IPS DF 4.7 (cell line): ENCODE results near the gene HBP1.
A peak's percentile ranks its signal among the peaks of the same experiment; 100 is the strongest.
"Not testable (repeated sequence)": the region's sequence is repeated elsewhere in the genome, so short reads cannot be mapped to it uniquely, and the experiment has no call there.

Experiments used
- DNase-seq: peaks from one replicate; pipeline ENCODE4 v3.0.0-alpha.2; 2013; ENCODE audit warnings: low spot score; ENCODE audit errors: extremely low read depth

Gene HBP1

DNA sequence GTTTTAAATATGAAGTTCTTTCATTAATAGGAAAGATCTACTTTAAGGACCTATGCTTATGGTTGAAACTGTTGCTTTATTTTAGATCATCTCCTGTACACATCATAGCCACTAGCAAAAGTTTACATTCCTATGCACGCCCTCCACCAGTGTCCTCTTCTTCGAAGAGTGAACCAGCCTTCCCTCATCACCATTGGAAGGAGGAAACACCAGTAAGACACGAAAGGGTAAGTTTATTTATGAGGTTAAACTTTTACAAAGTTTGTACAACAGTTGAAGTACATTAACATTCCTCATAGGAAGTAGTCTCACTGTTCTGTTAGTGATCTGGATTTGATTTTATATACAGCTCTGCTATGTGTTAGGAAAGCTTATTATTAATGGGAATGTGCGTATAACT, 16.9 kb downstream of the HBP1 start:
- no peak for DNase-seq

GRCh38 chr7:107186240-107186639, 17.4 kb downstream of the HBP1 start:
- no peak for DNase-seq

DNA sequence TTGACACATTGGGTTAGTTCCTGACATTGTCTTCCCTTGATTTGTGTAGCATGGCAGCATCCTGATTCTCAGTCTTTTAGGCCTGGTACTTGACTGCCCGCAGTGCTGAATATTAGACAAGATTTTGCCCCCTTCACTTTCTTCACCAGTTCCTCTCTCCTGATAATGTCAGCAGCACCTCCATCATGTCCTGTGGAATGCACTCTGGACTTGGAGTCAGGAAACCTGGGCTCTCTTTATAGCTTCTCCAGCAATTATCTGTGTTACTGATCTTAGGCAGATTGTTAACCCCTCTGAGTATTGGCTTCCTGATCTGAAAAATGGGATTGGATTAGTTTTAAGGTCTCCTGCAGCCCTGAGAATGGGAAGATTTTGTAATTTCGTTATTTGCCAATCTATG, 19.0 kb downstream of the HBP1 start:
- no peak for DNase-seq

- DNase-seq, result no peak
Measured at GRCh38 chr7:107190090-107190489, 21.3 kb downstream of the HBP1 start.

GRCh38 chr7:107194052-107194451, 25.2 kb downstream of the HBP1 start:
- DNase-seq, result no peak

DNA sequence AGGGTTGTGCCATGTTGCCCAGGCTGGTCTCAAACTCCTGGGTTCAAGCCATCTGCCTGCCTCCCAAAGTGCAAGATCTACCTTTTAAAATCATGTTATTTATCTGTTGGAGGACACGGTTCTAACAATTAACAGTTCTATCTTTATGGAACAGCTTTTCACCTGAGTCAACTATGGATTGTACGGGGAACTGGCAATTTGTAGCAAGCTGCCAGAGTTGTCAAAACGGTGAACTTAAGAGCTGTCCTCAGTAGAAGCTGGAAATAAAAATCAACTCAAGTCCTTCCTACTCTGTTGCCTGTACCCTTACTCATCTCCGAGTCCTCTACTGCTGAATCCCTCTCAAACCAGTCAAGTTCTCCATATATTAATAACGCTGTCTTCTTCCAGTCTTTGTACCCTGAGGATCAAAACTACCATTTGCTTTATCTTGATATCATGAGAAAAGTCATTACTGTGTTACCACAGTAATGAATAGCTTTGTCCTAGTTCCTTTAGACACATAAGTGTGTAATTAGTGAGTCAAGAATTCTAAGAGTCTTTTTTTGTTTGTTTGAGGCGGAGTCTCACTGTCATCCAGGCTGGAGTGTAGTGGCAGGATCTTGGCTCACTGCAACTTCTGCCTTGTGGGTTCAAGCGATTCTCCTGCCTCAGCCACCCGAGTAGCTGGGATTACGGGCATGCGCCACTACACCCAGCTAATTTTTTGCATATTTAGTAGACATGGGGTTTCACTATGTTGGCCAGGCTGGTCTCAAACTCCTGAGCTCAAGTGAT, 28.2 kb downstream of the HBP1 start:
- no peak for DNase-seq

DNA sequence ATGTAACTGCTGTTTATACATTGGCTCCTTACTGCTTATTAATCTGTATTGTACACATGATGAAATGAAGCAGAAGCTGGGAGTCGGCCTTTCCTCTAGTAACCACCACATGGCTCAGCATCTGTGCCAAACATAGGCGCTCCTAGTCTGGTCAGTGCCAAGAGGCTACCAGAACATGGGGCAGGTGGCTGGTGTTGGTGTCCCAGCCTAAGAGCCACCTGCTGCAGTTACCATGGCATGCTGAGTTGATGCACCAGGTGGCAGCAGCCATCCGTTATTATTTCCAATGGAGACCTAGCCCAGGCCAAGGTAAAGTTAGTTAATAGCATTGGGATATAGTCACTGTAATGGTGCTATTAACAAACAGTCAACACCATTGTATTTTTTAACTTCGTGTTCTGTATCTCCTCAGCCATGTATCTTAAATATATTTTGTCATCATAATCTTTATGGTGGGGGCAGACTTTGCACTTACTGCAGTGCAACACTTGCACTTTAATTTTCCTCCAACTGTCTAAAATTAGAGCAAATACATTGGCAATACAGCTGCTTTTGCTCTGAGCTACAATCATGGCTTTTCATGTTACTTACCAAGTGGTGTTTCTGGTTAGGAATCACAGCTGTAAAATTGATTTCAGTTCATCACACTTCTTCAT, 33.1 kb downstream of the HBP1 start:
- DNase-seq, result peak; percentile 14

DNA sequence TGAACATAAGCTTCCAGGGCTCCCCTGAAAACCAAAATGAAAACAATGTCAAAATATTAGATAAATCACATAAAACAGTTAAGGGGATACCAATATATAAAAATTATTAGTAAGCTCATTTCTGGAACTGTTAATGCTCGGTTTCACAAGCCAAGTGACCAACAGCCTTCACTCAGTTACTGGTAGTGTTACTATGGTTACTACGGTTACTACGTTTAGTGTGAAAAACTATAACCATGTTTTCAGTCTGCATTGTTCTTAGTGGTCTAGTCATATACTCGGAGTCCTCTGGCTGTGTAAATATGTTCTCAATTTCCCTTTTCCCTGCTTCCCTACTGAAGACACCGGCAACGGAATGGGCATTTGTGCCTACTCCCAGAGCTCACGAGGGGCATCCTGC, 34.8 kb downstream of the HBP1 start:
- no peak for DNase-seq

- no peak for DNase-seq
Measured at GRCh38 chr7:107206136-107206535, 37.3 kb downstream of the HBP1 start.

- DNase-seq, result no peak
Measured at GRCh38 chr7:107206706-107207105, 37.9 kb downstream of the HBP1 start.

DNA sequence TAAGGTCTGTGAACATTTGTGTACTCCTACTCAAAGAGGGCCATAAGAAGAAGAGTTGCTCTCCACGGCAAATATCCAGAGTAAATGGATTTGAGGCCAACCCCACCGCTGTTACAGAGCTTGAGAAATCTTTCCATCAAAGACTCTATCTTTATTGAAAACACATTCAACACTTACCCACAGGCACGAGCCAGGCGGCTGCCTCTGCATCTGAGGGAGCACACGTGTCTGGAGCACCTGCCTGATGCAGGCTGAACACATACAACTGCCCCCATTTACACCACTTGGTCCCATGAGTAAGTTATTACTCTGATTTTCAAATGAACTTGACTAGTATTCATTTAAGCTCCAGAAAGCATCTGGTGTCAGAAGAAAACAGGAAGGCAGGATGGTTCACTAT, 38.7 kb downstream of the HBP1 start:
- DNase-seq, result no peak

- DNase-seq, result no peak
Measured at GRCh38 chr7:107208024-107208521, 39.3 kb downstream of the HBP1 start.

- DNase-seq, result no peak
Measured at GRCh38 chr7:107208563-107208962, 39.8 kb downstream of the HBP1 start.

DNA sequence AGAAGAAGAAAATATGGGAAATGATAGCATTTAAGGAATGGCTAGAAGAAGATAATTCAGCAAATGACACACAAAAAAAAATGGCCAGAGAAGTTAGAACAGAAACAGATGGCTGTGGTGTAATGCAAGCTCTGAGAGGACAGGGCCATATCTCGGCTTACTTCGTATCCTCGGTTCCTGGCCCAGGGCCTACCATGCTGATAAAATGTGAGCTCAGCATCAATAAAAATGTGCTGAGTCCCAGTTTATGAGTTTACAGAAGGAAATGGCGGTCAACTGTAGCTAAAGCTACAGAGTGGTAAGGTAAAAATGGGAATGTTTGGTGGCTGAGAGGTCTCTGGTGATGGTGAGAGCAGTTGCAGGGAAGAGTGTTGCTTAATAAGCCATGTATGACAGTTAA, 40.8 kb downstream of the HBP1 start:
- no peak for DNase-seq

DNA sequence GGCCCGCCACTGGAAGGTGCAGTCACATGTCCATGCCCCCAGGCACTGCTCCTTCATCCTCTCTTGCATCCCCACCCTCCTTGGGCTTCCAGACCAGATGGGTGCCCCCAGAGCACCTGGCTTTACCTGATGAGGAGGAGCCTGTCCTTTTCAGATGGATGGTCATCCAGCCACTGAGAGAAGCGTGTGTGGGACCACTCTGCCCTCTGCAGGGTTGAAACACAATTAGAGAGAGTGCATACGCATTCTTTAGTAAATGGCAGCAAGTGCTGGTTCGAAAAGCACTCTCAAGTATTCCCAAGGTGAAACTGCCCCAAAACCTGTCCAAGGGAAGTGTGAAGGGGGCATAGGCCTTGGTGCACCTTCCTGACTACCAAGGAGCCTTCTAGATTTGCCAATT, 41.6 kb downstream of the HBP1 start:
- no peak for DNase-seq

DNA sequence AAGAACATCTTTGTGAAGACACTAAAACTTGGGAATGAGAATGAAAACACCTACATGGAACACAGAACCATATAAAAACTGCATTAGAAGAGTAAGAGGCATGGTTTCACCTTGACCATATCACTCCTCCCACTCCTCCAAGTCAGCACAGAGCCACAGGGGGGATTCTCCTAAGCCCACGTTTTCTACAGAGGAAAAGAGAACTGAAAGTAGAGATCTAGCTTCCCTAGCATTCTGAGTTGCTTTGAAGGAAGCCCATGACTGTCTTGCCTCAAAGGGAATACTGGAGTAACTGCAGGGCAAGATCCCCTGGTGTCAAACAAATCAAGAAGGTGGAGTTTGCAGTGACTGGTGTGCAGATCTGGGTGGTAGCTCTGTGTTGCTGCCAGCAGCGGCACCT, 43.9 kb downstream of the HBP1 start:
- no peak for DNase-seq

DNA sequence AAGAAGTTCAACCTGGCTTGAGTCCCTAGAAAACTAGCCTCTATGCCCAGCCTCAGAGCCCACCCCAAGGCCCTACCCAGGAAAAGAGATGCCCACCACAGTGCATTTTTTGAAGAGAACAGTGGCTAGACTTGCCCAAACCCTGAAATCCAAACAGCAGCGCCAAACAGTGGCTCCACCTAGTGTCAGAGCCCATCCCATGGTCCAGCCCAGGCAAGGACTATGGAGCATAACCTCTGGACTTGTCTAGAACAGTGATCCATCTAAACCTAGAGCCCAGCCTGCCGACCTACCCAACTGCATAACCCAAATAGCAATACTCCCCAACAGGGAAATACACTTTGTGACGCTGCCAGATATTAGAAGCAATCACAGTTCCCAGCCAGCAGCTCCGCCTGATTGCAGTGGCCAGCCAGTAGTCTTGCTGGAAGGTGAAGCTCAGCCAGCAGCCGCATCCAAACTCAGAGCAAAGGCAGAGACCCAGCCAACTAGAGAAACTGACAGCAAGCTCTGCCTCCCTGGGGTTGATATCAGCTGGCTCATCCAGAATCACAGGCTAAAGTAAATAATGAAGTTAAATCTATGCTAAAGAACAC, 44.5 kb downstream of the HBP1 start:
- no peak for DNase-seq

DNA sequence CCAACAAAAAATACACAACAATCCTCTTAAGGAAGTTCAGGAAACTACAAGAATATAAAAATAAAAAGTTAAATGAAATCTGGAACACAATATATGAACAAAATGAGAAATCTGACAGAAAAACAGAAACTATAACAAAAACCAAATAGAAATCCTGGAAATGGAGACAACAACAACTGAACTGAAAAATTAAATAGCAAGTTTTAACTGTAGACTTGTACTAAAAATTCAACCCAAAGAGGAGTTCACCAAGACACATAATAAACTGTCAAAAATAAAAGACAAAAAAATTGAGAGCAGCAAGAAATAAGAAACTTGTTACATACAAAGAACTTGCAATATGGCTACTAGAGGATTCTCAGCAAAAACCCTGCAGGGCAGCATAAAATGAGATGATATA, 45.1 kb downstream of the HBP1 start:
- no peak for DNase-seq

DNA sequence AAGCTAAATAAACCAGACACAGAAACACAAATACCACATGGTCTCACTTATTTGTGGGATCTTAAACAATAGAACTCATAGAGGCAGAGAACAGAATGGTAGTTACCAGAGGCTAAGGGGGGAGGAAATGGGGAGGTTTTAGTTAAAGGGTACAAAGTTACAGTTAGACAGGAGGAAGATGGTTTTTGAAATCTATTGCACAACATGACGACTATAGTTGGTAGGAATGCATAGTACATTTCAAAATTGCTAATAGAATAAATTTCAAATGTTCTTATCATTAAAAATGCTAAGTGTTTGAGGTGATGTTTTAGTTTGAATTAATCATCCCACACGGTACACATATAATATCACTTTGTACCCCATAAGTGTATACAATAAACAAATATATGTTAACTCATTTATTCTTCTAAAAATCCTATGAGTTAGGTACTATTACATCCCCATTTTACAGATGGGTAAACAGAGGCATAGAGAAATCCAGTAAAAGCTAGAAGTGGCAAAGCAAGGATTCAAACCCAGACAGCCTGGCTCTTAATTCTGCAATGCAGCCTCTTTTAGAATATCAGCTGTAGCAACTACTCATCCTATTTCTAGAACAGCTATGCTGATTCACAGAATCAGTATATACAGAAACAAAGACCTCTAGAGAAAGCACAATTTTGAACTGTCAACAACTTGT, 50.9 kb downstream of the HBP1 start:
- DNase-seq, result no peak

DNA sequence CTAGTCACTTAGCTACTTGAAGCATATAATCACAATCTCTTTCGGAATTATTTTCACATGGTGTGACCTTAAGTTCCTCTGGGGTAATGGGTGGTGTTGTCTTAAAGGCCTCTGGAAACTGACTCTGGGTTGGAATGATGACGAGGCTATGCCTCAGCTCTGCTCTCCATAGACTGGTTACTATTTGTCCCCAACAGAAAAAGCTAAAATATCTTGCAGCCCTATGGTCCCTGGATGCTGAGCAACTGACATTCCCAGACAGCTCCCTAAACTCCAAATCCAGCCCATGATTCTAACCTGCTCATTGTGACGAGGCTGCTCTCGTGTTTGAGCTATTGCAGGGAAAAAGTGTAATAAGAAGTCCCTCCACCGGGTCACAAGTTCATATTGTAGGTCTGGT, 51.6 kb downstream of the HBP1 start:
- no peak for DNase-seq

- DNase-seq, result not testable (repeated sequence)
Measured at GRCh38 chr7:107220806-107221205, 52.0 kb downstream of the HBP1 start.
